Ovary (tissue), 3 donors: Measurements from ENCODE around the gene DISC1.

Experiments used
- CTCF ChIP-seq, 3 donors: fragments of 450-650 bp in 2 of 3; fragments of 200-600 bp in 1 of 3; IDR thresholded peaks; one replicate each; pipeline versions ENCODE4 v1.5.1 to v1.8.0; 2016 to 2022; ENCODE audit warnings: antibody characterized with exemption in 3 of 3, mild to moderate bottlenecking in 1 of 3
- POLR2A ChIP-seq: fragments of 450-650 bp; IDR thresholded peaks from one replicate; pipeline ENCODE4 v1.6.1; 2017; ENCODE audit warnings: antibody characterized with exemption, mild to moderate bottlenecking, moderate library complexity
- donor health status: DM: no; HTN: no; CAD: no.

- TF ChIP-seq POLR2A (no peak), CTCF (IDR thresholded peaks at IDR 0.05) (no peak)
These were observed 40.5 kb downstream of the DISC1 start for GRCh38 chr1:231666937-231667608.
